Testis (tissue), 2 donors: ENCODE results near the gene NUP98.

Source experiments
- CTCF ChIP-seq, 3 experiments: fragments of 450-650 bp in 2 of 3; fragments of 200-600 bp in 1 of 3; sonication (generic) in 1 of 3; IDR thresholded peaks; one replicate each; pipeline ENCODE4 v1.5.1; 2016 to 2019; ENCODE audit warnings: antibody characterized with exemption in 3 of 3, mild to moderate bottlenecking in 2 of 3, moderate library complexity in 1 of 3
- POLR2A ChIP-seq: fragments of 450-650 bp; IDR thresholded peaks from one replicate; pipeline ENCODE4 v1.6.1; 2017; ENCODE audit warnings: antibody characterized with exemption, mild to moderate bottlenecking, moderate library complexity

DNA sequence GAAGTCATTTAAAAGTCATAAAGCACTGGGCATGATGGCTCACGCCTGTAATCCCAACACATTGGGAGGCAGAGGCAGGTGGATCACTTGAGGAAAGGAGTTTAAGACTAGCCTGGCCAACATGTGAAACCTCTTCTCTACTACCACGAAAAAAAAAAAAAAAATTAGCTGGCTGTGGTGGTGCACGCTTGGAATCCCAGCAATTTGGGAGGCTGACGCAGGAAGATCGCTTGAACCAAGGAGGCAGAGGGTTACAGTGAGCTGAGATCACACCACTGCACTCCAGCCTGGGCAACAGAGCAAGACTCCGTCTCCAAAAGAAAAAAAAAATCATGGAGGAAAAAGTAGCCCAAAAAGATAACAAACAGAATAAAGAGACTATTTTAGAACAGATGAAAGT, 42.2 kb downstream of the NUP98 start:
- no peak for TF ChIP-seq CTCF (IDR thresholded peaks at IDR 0.05)
- no peak for TF ChIP-seq POLR2A
